Activated CD8-positive, alpha-beta memory T cell treated with anti-CD3 and anti-CD28 coated beads, Interleukin-2, amount 50 U/mL, for 1 hour (primary cell): ENCODE results near the gene GK.
"Not testable (repeated sequence)": the region's sequence is repeated elsewhere in the genome, so short reads cannot be mapped to it uniquely, and the experiment has no call there.

Experiments used
- DNase-seq: peaks from one replicate; pipeline ENCODE4 v3.0.0-alpha.2; 2020; ENCODE audit errors: extremely low read depth

Gene GK

GRCh38 chrX:30654386-30654785 lies 1.2 kb downstream of the GK start:
- DNase-seq: not testable (repeated sequence)

DNA sequence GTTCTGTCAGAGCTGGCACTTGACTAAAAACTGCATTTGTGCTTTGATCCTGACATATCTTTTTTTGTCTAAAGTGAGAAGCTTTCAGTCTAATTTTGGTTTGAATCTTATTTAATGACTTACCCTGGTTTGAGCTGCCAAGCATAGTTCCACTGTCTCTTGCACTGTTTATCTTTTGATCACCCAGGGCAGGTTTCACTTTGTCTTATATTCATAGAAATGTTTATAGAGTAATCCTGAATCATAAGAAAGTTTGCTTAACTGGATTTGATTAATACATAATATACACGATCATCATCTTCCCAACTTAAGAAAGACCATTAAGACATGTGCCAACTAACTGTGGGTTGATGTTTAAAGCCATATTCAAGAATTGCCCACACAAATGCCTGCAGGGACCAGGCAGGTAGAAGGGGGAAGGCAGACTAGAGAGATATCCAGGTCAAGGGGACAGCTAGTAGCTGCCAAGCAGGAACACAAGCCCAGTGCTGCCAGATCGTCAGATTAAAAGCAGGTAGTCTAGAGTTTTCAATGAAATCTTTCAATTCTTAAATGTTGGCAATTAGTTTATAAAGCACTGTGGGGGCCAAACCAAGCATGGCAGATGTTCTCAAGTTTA lies 1.9 kb downstream of the GK start:
- DNase-seq: no peak

DNA sequence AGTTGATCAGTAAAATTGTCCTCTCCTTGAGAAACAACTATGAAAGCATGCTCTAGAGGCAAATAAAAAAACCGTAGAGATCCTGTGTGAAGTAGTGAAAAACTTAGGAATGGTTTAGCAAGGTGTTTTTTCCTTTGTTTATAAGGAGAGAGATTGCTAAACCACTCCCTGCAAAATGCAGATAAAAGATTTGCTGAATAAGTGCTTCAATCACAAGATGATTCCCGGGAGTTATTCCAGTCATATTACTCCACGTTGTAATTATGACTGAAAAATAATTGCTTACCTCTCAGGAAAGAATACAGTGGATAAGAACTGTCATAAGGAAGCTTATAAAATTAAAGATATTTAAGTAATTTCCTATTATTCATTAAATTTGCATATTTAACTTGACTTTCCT lies 2.8 kb downstream of the GK start:
- no peak for DNase-seq

GRCh38 chrX:30657196-30658161 lies 4.3 kb downstream of the GK start:
- no peak for DNase-seq

- no peak for DNase-seq
These were observed 6.2 kb downstream of the GK start for GRCh38 chrX:30659421-30659820.

DNA sequence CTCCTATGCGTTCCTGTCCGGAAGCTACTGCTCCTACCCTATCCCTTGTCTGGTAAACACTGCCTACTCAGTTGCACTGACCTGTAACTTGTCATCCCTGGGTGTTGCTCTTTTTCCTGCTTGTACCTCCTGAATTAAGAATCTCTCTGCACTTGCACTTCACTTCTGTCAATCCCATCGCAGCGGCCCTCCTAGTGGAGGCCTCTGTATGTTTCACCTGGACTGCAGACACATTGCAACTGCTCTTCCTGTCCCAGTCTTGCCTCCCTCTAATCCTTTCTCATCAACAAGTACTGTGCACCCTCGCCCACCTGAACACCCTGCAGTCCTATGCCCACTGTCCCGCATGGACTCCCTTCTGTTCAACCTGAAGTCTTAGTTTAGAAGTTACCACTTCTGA lies 8.0 kb downstream of the GK start:
- DNase-seq: no peak

GRCh38 chrX:30663322-30663721 lies 10.1 kb downstream of the GK start:
- no peak for DNase-seq

GRCh38 chrX:30665471-30665870 lies 12.2 kb downstream of the GK start:
- DNase-seq: no peak

- no peak for DNase-seq
These were observed 12.9 kb downstream of the GK start for GRCh38 chrX:30666094-30666493.

GRCh38 chrX:30668581-30668980 lies 15.4 kb downstream of the GK start:
- no peak for DNase-seq

DNA sequence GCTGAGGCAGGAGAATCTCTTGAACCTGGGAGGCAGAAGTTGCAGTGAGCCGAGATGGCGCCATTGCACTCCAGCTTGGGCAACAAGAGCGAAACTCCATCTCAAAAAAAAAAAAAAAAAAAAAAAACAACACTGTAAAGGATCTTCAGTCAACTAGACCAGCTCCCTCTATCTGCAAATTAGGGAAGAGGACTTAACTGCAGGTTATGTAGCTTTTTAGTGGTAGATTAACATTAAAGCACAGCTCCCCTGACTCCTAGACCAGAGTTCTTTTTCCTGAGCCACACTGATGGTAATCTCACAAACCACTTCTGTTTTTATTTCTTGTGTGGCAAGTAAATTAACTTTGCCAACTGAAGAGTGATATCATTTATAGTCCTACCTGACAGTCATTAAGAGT lies 18.0 kb downstream of the GK start:
- DNase-seq: not testable (repeated sequence)

- DNase-seq: no peak
These were observed 20.0 kb downstream of the GK start for GRCh38 chrX:30673127-30673796.

DNA sequence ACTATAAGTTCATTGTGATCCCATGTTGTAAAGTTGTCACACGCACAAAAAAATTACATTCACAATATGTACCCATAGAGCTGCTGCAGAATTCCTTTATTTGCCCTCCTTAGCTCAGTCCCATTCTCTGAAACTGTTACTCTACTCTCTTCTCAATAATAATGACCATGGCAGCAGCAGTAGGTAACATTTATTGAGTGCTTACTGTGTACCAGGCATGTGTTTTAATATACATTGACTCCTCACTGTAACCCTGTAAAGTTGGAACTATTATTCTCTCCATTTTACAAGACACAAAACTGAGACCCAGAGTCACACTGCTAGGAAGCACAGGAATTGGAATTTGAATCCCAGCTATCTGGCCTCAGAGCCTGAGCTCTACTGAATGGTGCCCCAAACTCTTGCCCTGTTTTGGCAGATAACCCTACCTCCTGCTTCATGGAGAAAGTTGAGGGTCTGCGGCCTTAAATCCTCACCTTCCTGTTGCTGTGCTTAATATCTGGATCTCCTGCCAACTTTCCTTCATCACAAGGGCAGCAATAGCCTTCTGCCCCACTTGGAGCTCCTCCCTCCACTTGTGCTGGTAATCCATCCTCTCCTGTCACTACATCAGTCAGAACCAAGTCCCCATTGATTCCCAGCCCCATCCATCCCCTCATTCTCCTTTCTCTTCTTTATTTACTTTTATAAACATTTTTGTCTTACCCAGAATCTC lies 20.8 kb downstream of the GK start:
- DNase-seq: no peak

DNA sequence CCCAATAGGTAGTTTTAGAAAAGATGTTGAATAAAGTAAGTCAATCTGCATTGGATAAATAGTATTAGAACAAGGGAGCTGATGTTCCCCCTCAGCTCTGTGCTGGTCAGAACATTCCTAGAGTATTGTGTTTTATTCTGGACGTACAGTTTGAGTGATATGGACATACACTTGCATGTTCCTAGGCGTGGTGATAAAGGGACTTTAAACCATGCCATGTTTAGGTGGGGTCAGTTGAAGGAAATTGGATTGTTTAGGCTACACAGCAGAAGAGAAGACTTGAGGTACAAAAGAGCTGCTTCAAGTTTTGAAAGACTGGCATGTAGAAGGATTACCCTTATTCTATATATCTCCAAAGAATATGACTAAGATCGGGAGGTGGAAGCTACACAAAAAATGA lies 21.6 kb downstream of the GK start:
- DNase-seq: no peak

GRCh38 chrX:30679369-30679768 lies 26.1 kb downstream of the GK start:
- DNase-seq: no peak

DNA sequence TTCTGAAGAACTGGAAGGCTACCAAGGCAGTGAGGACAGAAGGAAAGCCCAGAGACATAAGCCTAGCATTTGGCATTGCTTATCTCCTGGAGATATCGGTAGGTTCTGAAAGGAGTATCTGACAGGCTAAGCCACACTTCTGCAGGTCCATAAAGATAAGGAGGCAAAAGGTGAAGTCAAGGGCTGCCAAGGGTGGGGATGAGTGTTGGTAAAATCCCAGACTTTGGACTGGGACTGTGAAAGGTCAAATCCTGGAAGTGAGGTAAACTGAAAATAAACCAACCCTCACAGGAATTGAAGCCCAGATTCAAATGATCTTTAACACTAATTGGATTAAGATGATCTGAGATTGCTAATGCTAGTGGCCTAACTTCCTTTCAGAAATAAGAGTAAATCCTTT lies 27.4 kb downstream of the GK start:
- DNase-seq: no peak

- no peak for DNase-seq
These were observed 35.4 kb downstream of the GK start for GRCh38 chrX:30688641-30689040.

GRCh38 chrX:30689116-30689515 lies 35.9 kb downstream of the GK start:
- no peak for DNase-seq

DNA sequence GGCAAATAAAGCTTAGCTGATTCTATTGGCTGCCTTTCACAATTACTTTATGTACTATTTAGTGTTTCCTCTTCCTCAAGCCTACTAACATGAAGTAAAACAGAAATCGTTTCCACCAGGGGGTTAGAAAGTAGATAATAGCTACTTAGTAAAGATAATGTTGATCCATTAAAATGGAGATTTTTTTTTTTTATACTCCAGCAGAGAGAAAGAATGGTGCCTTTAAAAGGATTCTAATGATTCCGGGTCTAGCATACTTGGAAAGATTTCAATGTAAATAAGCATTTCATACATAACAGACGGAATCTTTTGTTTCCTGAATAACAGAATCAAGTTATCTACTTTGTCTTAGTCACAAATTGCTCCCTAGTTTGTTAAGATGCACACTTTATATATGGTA lies 37.1 kb downstream of the GK start:
- no peak for DNase-seq

GRCh38 chrX:30693999-30694650 lies 40.9 kb downstream of the GK start:
- DNase-seq: no peak

DNA sequence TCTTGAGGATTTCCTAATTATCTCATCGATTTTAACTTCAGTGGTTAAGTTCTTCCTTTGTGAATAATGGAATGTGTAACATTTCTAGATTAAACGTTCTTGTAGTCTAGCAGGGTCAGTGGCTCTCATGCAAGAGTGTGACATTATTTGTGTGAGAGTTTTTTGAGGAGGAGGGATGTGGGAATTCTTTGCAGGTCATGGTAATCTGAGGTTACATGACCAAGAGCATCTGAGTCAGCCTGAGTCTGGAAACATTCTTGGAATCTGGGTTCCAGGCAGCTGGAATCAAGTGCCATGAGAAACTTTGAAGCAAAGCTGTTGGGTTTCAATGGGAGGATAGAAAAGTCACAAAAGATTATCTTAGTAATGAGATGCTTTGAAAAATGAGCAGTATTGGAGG lies 49.5 kb downstream of the GK start:
- DNase-seq: no peak
